NCI-H2227 treated with DMSO at 0.1 percent for 48 hours (cell line): Measurements from ENCODE around the gene PRSS21.

Experiments used
- DNase-seq: peaks from one replicate; lab custom pipeline; 2025; lab: John Stamatoyannopoulos, UW

PRSS21 gene

GRCh38 chr16:2825906-2826305 is 8.9 kb downstream of the PRSS21 start:
- DNase-seq: no peak

GRCh38 chr16:2826591-2827373 is 9.7 kb downstream of the PRSS21 start:
- no peak for DNase-seq

- DNase-seq: no peak
Measured at GRCh38 chr16:2827374-2827791, 10.3 kb downstream of the PRSS21 start.

- DNase-seq: no peak
Measured at GRCh38 chr16:2827831-2828520, 10.9 kb downstream of the PRSS21 start.

- no peak for DNase-seq
Measured at GRCh38 chr16:2828521-2828840, 11.4 kb downstream of the PRSS21 start.

- DNase-seq: no peak
Measured at GRCh38 chr16:2828876-2829430, 11.9 kb downstream of the PRSS21 start.

- DNase-seq: no peak
Measured at GRCh38 chr16:2829501-2830354, 12.7 kb downstream of the PRSS21 start, which contains the start of gene ZG16B. ZG16B (plus strand) TSS chr16:2830303; CDS start chr16:2830442, 139 bp downstream.

- no peak for DNase-seq
Measured at GRCh38 chr16:2830355-2830695, 13.3 kb downstream of the PRSS21 start.

- no peak for DNase-seq
Measured at GRCh38 chr16:2831203-2831602, 14.2 kb downstream of the PRSS21 start.

- DNase-seq: no peak
Measured at GRCh38 chr16:2833776-2834175, 16.7 kb downstream of the PRSS21 start.

- no peak for DNase-seq
Measured at GRCh38 chr16:2834968-2835367, 17.9 kb downstream of the PRSS21 start.

GRCh38 chr16:2835638-2836493 is 18.8 kb downstream of the PRSS21 start:
- DNase-seq: no peak

- no peak for DNase-seq
Measured at GRCh38 chr16:2836646-2837508, 19.8 kb downstream of the PRSS21 start.

- peak; percentile 42 for DNase-seq
Measured at GRCh38 chr16:2838928-2839327, 21.9 kb downstream of the PRSS21 start.

GRCh38 chr16:2839650-2840450 is 22.8 kb downstream of the PRSS21 start:
- DNase-seq: no peak

- no peak for DNase-seq
Measured at GRCh38 chr16:2840914-2841313, 23.9 kb downstream of the PRSS21 start.

GRCh38 chr16:2841606-2842339 is 24.7 kb downstream of the PRSS21 start:
- no peak for DNase-seq

- DNase-seq: peak; percentile 55
Measured at GRCh38 chr16:2842340-2843000, 25.4 kb downstream of the PRSS21 start.
